Panc1 (cell line): ENCODE measurements around the gene IFI6.

ENCODE experiments used
- POLR2AphosphoS5 ChIP-seq: IDR thresholded peaks from 2 replicates; pipeline ENCODE4 v1.6.1; 2012; ENCODE audit warnings: mild to moderate bottlenecking, low read depth, low read length, moderate library complexity
- SIN3A ChIP-seq: IDR thresholded peaks from 2 replicates; pipeline ENCODE4 v1.6.1; 2012; ENCODE audit warnings: low read depth, mild to moderate bottlenecking, low read length, moderate library complexity, borderline replicate concordance; ENCODE audit not compliant: insufficient read depth
- TCF7L2 ChIP-seq: IDR thresholded peaks from 2 replicates; pipeline ENCODE4 v1.6.1; 2011; ENCODE audit warnings: mild to moderate bottlenecking, low read depth, low read length, inconsistent platforms
- TF ChIP-seq, protein P1 (sequence below): fragments of 450-650 bp; IDR thresholded peaks from 2 replicates; pipeline ENCODE4 v1.5.1; 2017; ENCODE audit warnings: mild to moderate bottlenecking
- TF ChIP-seq, protein P2 (sequence below), 2 experiments: IDR thresholded peaks; 2 replicates each; pipeline ENCODE4 v1.6.1; 2011 to 2012; ENCODE audit warnings: low read depth in 2 of 2, control low read depth in 1 of 2, low read length in 1 of 2, mild to moderate bottlenecking in 1 of 2, moderate library complexity in 1 of 2; ENCODE audit not compliant: insufficient read depth in 1 of 2

DNA sequence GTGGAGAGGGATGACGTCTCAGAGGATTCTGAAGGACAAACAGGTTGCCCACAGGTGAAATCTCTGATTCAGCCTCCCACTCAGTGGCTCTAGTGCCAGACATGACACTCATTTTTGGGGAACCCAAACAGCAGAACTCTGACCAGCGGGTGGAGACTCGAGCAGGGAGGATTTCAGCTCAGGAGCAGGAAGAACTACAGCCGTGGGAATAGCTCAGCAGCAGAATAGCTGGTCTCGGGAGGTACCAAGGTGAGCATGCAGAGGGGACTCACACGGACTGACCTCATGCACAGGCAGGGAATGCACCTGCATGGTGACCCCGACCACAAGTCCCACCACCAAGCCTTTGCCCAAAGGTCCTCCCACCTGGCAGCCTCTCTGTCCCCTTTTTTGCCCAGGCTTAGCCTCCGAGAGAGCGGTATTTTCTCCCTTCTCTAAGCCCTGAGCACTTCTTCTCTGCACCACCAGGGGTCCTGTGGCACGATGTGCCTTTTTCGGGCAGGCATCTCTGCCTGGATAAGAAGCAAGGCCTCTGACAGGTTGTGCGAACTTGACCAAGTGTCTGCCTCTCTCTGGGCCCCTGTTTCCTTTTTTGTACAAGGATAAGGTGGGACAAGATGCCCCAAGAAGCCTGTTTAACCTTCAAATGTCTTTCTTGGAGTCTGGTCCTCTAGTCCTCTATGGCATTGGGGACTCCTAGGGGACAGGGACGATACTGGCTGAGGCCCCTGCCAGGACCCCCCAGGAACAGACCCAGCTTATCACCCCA lies 28.2 kb downstream of the IFI6 start:
- TF ChIP-seq SIN3A (no peak), POLR2AphosphoS5 (no peak), TCF7L2 (no peak)
- TF ChIP-seq, protein P1, sequence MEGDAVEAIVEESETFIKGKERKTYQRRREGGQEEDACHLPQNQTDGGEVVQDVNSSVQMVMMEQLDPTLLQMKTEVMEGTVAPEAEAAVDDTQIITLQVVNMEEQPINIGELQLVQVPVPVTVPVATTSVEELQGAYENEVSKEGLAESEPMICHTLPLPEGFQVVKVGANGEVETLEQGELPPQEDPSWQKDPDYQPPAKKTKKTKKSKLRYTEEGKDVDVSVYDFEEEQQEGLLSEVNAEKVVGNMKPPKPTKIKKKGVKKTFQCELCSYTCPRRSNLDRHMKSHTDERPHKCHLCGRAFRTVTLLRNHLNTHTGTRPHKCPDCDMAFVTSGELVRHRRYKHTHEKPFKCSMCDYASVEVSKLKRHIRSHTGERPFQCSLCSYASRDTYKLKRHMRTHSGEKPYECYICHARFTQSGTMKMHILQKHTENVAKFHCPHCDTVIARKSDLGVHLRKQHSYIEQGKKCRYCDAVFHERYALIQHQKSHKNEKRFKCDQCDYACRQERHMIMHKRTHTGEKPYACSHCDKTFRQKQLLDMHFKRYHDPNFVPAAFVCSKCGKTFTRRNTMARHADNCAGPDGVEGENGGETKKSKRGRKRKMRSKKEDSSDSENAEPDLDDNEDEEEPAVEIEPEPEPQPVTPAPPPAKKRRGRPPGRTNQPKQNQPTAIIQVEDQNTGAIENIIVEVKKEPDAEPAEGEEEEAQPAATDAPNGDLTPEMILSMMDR, result peak; percentile 90
- TF ChIP-seq, protein P2, sequence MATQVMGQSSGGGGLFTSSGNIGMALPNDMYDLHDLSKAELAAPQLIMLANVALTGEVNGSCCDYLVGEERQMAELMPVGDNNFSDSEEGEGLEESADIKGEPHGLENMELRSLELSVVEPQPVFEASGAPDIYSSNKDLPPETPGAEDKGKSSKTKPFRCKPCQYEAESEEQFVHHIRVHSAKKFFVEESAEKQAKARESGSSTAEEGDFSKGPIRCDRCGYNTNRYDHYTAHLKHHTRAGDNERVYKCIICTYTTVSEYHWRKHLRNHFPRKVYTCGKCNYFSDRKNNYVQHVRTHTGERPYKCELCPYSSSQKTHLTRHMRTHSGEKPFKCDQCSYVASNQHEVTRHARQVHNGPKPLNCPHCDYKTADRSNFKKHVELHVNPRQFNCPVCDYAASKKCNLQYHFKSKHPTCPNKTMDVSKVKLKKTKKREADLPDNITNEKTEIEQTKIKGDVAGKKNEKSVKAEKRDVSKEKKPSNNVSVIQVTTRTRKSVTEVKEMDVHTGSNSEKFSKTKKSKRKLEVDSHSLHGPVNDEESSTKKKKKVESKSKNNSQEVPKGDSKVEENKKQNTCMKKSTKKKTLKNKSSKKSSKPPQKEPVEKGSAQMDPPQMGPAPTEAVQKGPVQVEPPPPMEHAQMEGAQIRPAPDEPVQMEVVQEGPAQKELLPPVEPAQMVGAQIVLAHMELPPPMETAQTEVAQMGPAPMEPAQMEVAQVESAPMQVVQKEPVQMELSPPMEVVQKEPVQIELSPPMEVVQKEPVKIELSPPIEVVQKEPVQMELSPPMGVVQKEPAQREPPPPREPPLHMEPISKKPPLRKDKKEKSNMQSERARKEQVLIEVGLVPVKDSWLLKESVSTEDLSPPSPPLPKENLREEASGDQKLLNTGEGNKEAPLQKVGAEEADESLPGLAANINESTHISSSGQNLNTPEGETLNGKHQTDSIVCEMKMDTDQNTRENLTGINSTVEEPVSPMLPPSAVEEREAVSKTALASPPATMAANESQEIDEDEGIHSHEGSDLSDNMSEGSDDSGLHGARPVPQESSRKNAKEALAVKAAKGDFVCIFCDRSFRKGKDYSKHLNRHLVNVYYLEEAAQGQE (IDR thresholded peaks at IDR 0.05; ENCODE audit: insufficient read depth in 1 of 2, low read depth in 2 of 2, low read length in 1 of 2), result no peak
